ENCODE measurements around the gene MRPL50.

DNA sequence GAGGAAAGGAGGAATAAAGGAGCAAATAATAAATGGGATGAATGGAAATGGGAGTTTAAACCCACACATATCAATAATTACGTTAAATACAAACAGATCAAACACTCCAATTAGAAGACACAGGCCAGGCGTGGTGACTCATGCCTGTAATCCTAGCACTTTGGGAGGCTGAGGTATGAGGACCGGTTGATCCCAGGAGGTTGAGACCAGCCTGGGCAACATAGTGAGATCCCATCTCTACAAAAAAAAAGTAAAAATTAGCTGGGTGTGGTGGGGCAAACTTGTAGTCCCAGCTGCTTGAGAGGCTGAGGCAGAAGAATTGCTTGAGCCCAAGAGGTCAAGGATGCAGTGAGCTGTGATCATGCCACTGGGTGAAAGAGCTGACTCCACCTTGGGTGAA lies 17.3 kb downstream of the MRPL50 start:
- TF ChIP-seq SUZ12 (IDR thresholded peaks at IDR 0.05; ENCODE audit: extremely low read depth, insufficient read depth, insufficient read length) (no peak), YY1 (IDR thresholded peaks at IDR 0.05; ENCODE audit: insufficient read depth, insufficient read length) (no peak)
